GM18517 (cell line): ENCODE data around the gene KIAA1217.

Experiments used
- ATAC-seq: cut with Tn5 transposase; IDR thresholded peaks from one replicate; pipeline ENCODE4 v1.9.1; 2021; ENCODE audit warnings: mild to moderate bottlenecking, moderate library complexity; ENCODE audit not compliant: unreplicated experiment

KIAA1217 gene

GRCh38 chr10:24394461-24395190, 185.7 kb downstream of the KIAA1217 start:
- no peak for ATAC-seq

- no peak for ATAC-seq
Measured at GRCh38 chr10:24396396-24396795, 187.5 kb downstream of the KIAA1217 start.

GRCh38 chr10:24397662-24398061, 188.7 kb downstream of the KIAA1217 start:
- no peak for ATAC-seq

- ATAC-seq = no peak
Measured at GRCh38 chr10:24404567-24404966, 195.6 kb downstream of the KIAA1217 start.

- ATAC-seq = no peak
Measured at GRCh38 chr10:24405635-24406034, 196.7 kb downstream of the KIAA1217 start.

GRCh38 chr10:24406809-24407483, 198.0 kb downstream of the KIAA1217 start:
- ATAC-seq = no peak

- ATAC-seq = no peak
Measured at GRCh38 chr10:24407928-24408327, 199.0 kb downstream of the KIAA1217 start.

GRCh38 chr10:24408365-24408764, 199.4 kb downstream of the KIAA1217 start:
- no peak for ATAC-seq

- no peak for ATAC-seq
Measured at GRCh38 chr10:24414597-24414996, 205.7 kb downstream of the KIAA1217 start.

- no peak for ATAC-seq
Measured at GRCh38 chr10:24415455-24416125, 206.7 kb downstream of the KIAA1217 start.

GRCh38 chr10:24416248-24416647, 207.3 kb downstream of the KIAA1217 start:
- no peak for ATAC-seq

- no peak for ATAC-seq
Measured at GRCh38 chr10:24417053-24417452, 208.1 kb downstream of the KIAA1217 start.

GRCh38 chr10:24418532-24418931, 209.6 kb downstream of the KIAA1217 start:
- no peak for ATAC-seq

GRCh38 chr10:24419066-24419465, 210.1 kb downstream of the KIAA1217 start:
- ATAC-seq = no peak

- peak; percentile 82 for ATAC-seq
Measured at GRCh38 chr10:24425151-24425550, 216.2 kb downstream of the KIAA1217 start.

- no peak for ATAC-seq
Measured at GRCh38 chr10:24427678-24428409, 218.9 kb downstream of the KIAA1217 start.

GRCh38 chr10:24428410-24428782, 219.5 kb downstream of the KIAA1217 start:
- ATAC-seq = no peak

- no peak for ATAC-seq
Measured at GRCh38 chr10:24430591-24430990, 221.7 kb downstream of the KIAA1217 start.

- no peak for ATAC-seq
Measured at GRCh38 chr10:24432478-24433416, 223.8 kb downstream of the KIAA1217 start.

GRCh38 chr10:24433705-24434104, 224.8 kb downstream of the KIAA1217 start:
- ATAC-seq = no peak
